HepG2 (cell line): ENCODE results near the gene SNX15. TPM values are rescaled to one million over a fixed set of nuclear protein-coding genes. Genes with fewer than 3 reads are reported as not detected.

Experiments used
- ARID4A ChIP-seq: sonication (generic); formaldehyde crosslinking; IDR thresholded peaks from 2 replicates; pipeline ENCODE4 v1.5.0; 2020; ENCODE audit warnings: mild to moderate bottlenecking, missing genetic modification reagents, borderline replicate concordance
- DBP ChIP-seq: sonication (generic); formaldehyde crosslinking; IDR thresholded peaks from 2 replicates; pipeline ENCODE4 v1.4.0; 2020; ENCODE audit warnings: missing genetic modification reagents; ENCODE audit errors: not compliant biosample characterization
- DPF2 ChIP-seq: sonication (generic); formaldehyde crosslinking; IDR thresholded peaks from 2 replicates; pipeline ENCODE4 v1.4.0; 2020; ENCODE audit warnings: mild to moderate bottlenecking, low read depth, missing genetic modification reagents, borderline replicate concordance
- FLYWCH1 ChIP-seq: sonication (generic); formaldehyde crosslinking; IDR thresholded peaks from 2 replicates; pipeline ENCODE4 v1.8.1; 2023; ENCODE audit warnings: mild to moderate bottlenecking, missing genetic modification reagents
- FOXC1 ChIP-seq: sonication (generic); formaldehyde crosslinking; IDR thresholded peaks from 2 replicates; pipeline ENCODE4 v1.8.0; 2022; ENCODE audit warnings: mild to moderate bottlenecking, missing genetic modification reagents, borderline replicate concordance
- GPN1 ChIP-seq: sonication (generic); formaldehyde crosslinking; IDR thresholded peaks from 2 replicates; pipeline ENCODE4 v1.5.1; 2020; ENCODE audit warnings: missing genetic modification reagents, borderline replicate concordance
- HNRNPK ChIP-seq: fragments of 200-400 bp; formaldehyde crosslinking; IDR thresholded peaks from 2 replicates; pipeline ENCODE4 v1.6.1; 2018; ENCODE audit warnings: low read length, low read depth, moderate library complexity, mild to moderate bottlenecking; ENCODE audit not compliant: poor library complexity, severe bottlenecking
- MED8 ChIP-seq: sonication (generic); formaldehyde crosslinking; IDR thresholded peaks from 2 replicates; pipeline ENCODE4 v1.8.1; 2023; ENCODE audit warnings: mild to moderate bottlenecking, missing genetic modification reagents; ENCODE audit not compliant: insufficient replicate concordance
- NR0B2 ChIP-seq: sonication (generic); formaldehyde crosslinking; IDR thresholded peaks from 2 replicates; pipeline ENCODE4 v1.4.0; 2020; ENCODE audit warnings: mild to moderate bottlenecking, missing genetic modification reagents
- NR2F6 ChIP-seq, 2 experiments: IDR thresholded peaks; 2 replicates each; pipeline ENCODE4 v1.6.1; 2016; ENCODE audit warnings: antibody characterized with exemption in 1 of 2, mild to moderate bottlenecking in 1 of 2
- POLR2A ChIP-seq, 2 experiments: IDR thresholded peaks; 2 replicates each; pipeline ENCODE4 v1.6.1; 2011; ENCODE audit warnings: low read depth in 2 of 2, low read length in 2 of 2, mild to moderate bottlenecking in 1 of 2, moderate library complexity in 1 of 2; ENCODE audit not compliant: insufficient read depth in 1 of 2
- RFXAP ChIP-seq: sonication (generic); formaldehyde crosslinking; IDR thresholded peaks from 2 replicates; pipeline ENCODE4 v1.4.0; 2020; ENCODE audit warnings: missing genetic modification reagents, borderline replicate concordance
- SAP130 ChIP-seq: IDR thresholded peaks from 2 replicates; pipeline ENCODE4 v1.6.1; 2016; ENCODE audit warnings: low read depth
- SMAD9 ChIP-seq: sonication (generic); formaldehyde crosslinking; IDR thresholded peaks from 2 replicates; pipeline ENCODE4 v1.5.1; 2020; ENCODE audit warnings: mild to moderate bottlenecking, missing genetic modification reagents
- SUZ12 ChIP-seq: fragments of 150-350 bp; IDR thresholded peaks from 2 replicates; pipeline ENCODE4 v1.6.1; 2014; ENCODE audit warnings: low read depth, low read length
- ZBTB37 ChIP-seq: sonication (generic); formaldehyde crosslinking; IDR thresholded peaks from 2 replicates; pipeline ENCODE4 v1.4.0; 2020; ENCODE audit warnings: mild to moderate bottlenecking, missing genetic modification reagents
- ZFP37 ChIP-seq: sonication (generic); formaldehyde crosslinking; IDR thresholded peaks from 2 replicates; pipeline ENCODE4 v1.4.0; 2020; ENCODE audit warnings: missing genetic modification reagents, borderline replicate concordance
- ZFP91 ChIP-seq: sonication (generic); formaldehyde crosslinking; IDR thresholded peaks from 2 replicates; pipeline ENCODE4 v1.9.0; 2022; ENCODE audit warnings: missing genetic modification reagents, mild to moderate bottlenecking, borderline replicate concordance
- ZNF274 ChIP-seq: sonication (generic); formaldehyde crosslinking; IDR thresholded peaks from 2 replicates; pipeline ENCODE4 v1.5.1; 2020; ENCODE audit warnings: mild to moderate bottlenecking, missing genetic modification reagents
- ZNF563 ChIP-seq: sonication (generic); formaldehyde crosslinking; IDR thresholded peaks from 2 replicates; pipeline ENCODE4 v1.8.0; 2022; ENCODE audit warnings: mild to moderate bottlenecking, moderate library complexity, missing genetic modification reagents
- ZNF7 ChIP-seq: IDR thresholded peaks from 2 replicates; pipeline ENCODE4 v1.6.1; 2016; ENCODE audit warnings: missing biosample characterization, missing genetic modification reagents
- polyA plus RNA-seq, 8 experiments: library from polyadenylated mRNA; depleted of rRNA in 3 of 8; stranded (reverse) in 7 of 8; unstranded in 1 of 8; fragments of >200 nt; fragmentation: Illumina TruSeq in 4 of 8; extraction: Trizol in 4 of 8; gene quantifications; 2 replicates each; pipeline versions ENCODE4 v1.2.1 to v1.2.3, GENCODE V29; 2011 to 2016; ENCODE audit warnings: low read depth in 4 of 8, missing spikeins in 1 of 8, mixed read lengths in 1 of 8; ENCODE audit not compliant: insufficient read depth in 1 of 8
- total RNA-seq, 5 experiments: library from RNA; depleted of rRNA; stranded (reverse); fragments of >200 nt; fragmentation: Illumina TruSeq; extraction: Trizol; gene quantifications; 2 replicates each; pipeline ENCODE4 v1.2.3, GENCODE V29; 2016; ENCODE audit warnings: low read depth in 1 of 5

The SNX15 gene
- total and polyA plus RNA-seq, 2 of the 13 experiments (the other 11 are each of a cell fraction or from before 2014, with no cell fraction given), result 19.1 to 22.6 TPM

GRCh38 chr11:65058419-65059054, 31.3 kb downstream of the SNX15 start, which contains the start of gene NAALADL1 (continued):
- peak; percentile 69 for TF ChIP-seq SAP130 (CRISPR knock-in tag)
- 0 out of 2 replicates have a peak, but pooled peaks have one; percentile 4 for TF ChIP-seq ZNF563 (CRISPR knock-in tag)
- peak; percentile 7; the same call in 1 of the 2 replicates for TF ChIP-seq RFXAP (CRISPR knock-in tag)
- TF ChIP-seq FLYWCH1, result no peak
- TF ChIP-seq ZBTB37, result peak; percentile 90
- no peak for TF ChIP-seq HNRNPK
- no peak for TF ChIP-seq NR0B2
- no peak for TF ChIP-seq ZNF7 (CRISPR knock-in tag)
- TF ChIP-seq NR2F6 (IDR thresholded peaks at IDR 0.05), result peak; percentile 86
- TF ChIP-seq NR2F6 (CRISPR knock-in tag; IDR thresholded peaks at IDR 0.05), result peak; percentile 92
- no peak for TF ChIP-seq SMAD9 (CRISPR knock-in tag)
- peak; percentile 60; the same call in 1 of the 2 replicates for TF ChIP-seq ARID4A (CRISPR knock-in tag)
- TF ChIP-seq DPF2 (CRISPR knock-in tag), result 0 out of 2 replicates have a peak, but pooled peaks have one; percentile 33
- 0 out of 2 replicates have a peak, but pooled peaks have one; percentile 31 for TF ChIP-seq FOXC1 (CRISPR knock-in tag)
- TF ChIP-seq POLR2A (IDR thresholded peaks at IDR 0.05; ENCODE audit: insufficient read depth in 1 of 2, low read depth in 2 of 2, low read length in 2 of 2), result peak; percentile 34 to 68; a peak in 2 of 4 replicates
- TF ChIP-seq ZFP91 (CRISPR knock-in tag), result peak; percentile 47; the same call in 1 of the 2 replicates
- TF ChIP-seq DBP (CRISPR knock-in tag), result no peak
- TF ChIP-seq ZFP37 (CRISPR knock-in tag), result no peak
- no peak for TF ChIP-seq GPN1
- no peak for TF ChIP-seq ZNF274
- TF ChIP-seq SUZ12, result no peak
- TF ChIP-seq MED8 (CRISPR knock-in tag), result no peak
